GM12878 (cell line): Measurements from ENCODE around the gene CTRL. TPM values are rescaled to one million over a fixed set of nuclear protein-coding genes. Genes with fewer than 3 reads are reported as not detected.

Experiments
- ATAC-seq: fragments of 200-7000 bp; cut with Tn5 transposase; 3 replicates; pipeline ENCODE4 v1.9.1; 2020; ENCODE audit warnings: mild to moderate bottlenecking, moderate library complexity
- BruUV-seq: library from RNA; stranded (reverse); fragments of 400-500 nt; replicated peaks from 2 replicates; lab custom pipeline; 2021; lab: Mats Ljungman, UMichigan
- CTCF ChIA-PET: fragments of 300-600 bp; sonication (Branson Sonifier 250); formaldehyde crosslinking; extraction: SDS; loops from one replicate; lab custom pipeline; 2021; ENCODE audit warnings: inconsistent platforms; lab: Yijun Ruan, JAX
- POLR2A ChIA-PET: fragments of 350-600 bp; formaldehyde crosslinking; extraction: SDS; loops from one replicate; lab custom pipeline; 2021; ENCODE audit warnings: inconsistent platforms; lab: Charles Lee
- RAD21 ChIA-PET: fragments of 300-600 bp; sonication (Branson Sonifier 250); formaldehyde crosslinking; loops from one replicate; lab custom pipeline; 2023; ENCODE audit warnings: antibody characterized with exemption; ENCODE audit not compliant: unreplicated experiment; lab: Charles Lee
- SMC1A ChIA-PET: fragments of 300-600 bp; sonication (Branson Sonifier 250); formaldehyde crosslinking; loops from one replicate; lab custom pipeline; 2023; ENCODE audit not compliant: unreplicated experiment, uncharacterized antibody; lab: Charles Lee
- DNase-seq: peaks from one replicate; pipeline ENCODE4 v3.0.0-alpha.2; 2011; ENCODE audit warnings: low read depth, low spot score
- FAIRE-seq: peaks from 3 replicates; lab custom pipeline; 2011; peaks lifted over from hg19 to GRCh38; lab: Jason Lieb, UNC
- H2AFZ ChIP-seq: 2 replicates; pipeline ENCODE4 v1.6.0; 2011; ENCODE audit warnings: low read depth, low read length, control low read depth; ENCODE audit not compliant: control insufficient read depth
- H3K27ac ChIP-seq: 2 replicates; pipeline ENCODE4 v1.5.1; 2011; ENCODE audit warnings: control low read depth; ENCODE audit not compliant: control insufficient read depth, insufficient read depth
- H3K27me3 ChIP-seq, 2 experiments: replicated peaks in 1 of 2; 2 replicates each; pipeline versions ENCODE4 v1.6.0 to v1.6.1; 2011; ENCODE audit warnings: low read length in 1 of 2; ENCODE audit not compliant: control insufficient read depth in 2 of 2, insufficient read depth in 2 of 2
- H3K36me3 ChIP-seq, 2 experiments: 2 replicates each; pipeline ENCODE4 v1.5.1; 2011; ENCODE audit warnings: low read length in 1 of 2; ENCODE audit not compliant: control insufficient read depth in 2 of 2, insufficient read depth in 2 of 2
- H3K4me1 ChIP-seq: 2 replicates; pipeline ENCODE4 v1.6.1; 2011; ENCODE audit warnings: mild to moderate bottlenecking, low read length, moderate library complexity, mixed read lengths; ENCODE audit not compliant: control insufficient read depth, insufficient read depth
- H3K4me2 ChIP-seq: 2 replicates; pipeline ENCODE4 v1.6.0; 2011; ENCODE audit warnings: control low read depth; ENCODE audit not compliant: control insufficient read depth, insufficient read depth
- H3K4me3 ChIP-seq: fragments of 200-600 bp; sonication (generic); 2 replicates; pipeline ENCODE4 v1.5.1; 2016
- H3K79me2 ChIP-seq: 2 replicates; pipeline ENCODE4 v1.6.0; 2011; ENCODE audit warnings: low read length; ENCODE audit not compliant: control insufficient read depth, insufficient read depth
- H3K9ac ChIP-seq: 2 replicates; pipeline ENCODE4 v1.8.0; 2011; ENCODE audit warnings: low read length, control low read depth, mixed read lengths; ENCODE audit not compliant: control insufficient read depth, insufficient read depth
- H3K9me3 ChIP-seq: replicated peaks from 3 replicates; pipeline ENCODE4 v1.5.1; 2011; ENCODE audit warnings: mild to moderate bottlenecking, low read length; ENCODE audit not compliant: control insufficient read depth, insufficient read depth
- H4K20me1 ChIP-seq: 2 replicates; pipeline ENCODE4 v1.6.0; 2011; ENCODE audit not compliant: control insufficient read depth, insufficient read depth
- CHD4 ChIP-seq: fragments of 200-600 bp; sonication (generic); IDR thresholded peaks from 2 replicates; pipeline ENCODE4 v1.6.1; 2016; ENCODE audit warnings: mild to moderate bottlenecking
- FOXK2 ChIP-seq: fragments of 450-650 bp; IDR thresholded peaks from 2 replicates; pipeline ENCODE4 v1.6.1; 2017; ENCODE audit warnings: mild to moderate bottlenecking, moderate library complexity
- GATAD2B ChIP-seq: fragments of 450-650 bp; conservative IDR thresholded peaks from 2 replicates; pipeline ENCODE4 v1.6.1; 2017; ENCODE audit warnings: low read depth, mild to moderate bottlenecking, moderate library complexity
- HDGF ChIP-seq: fragments of 450-650 bp; IDR thresholded peaks from 2 replicates; pipeline ENCODE4 v1.6.1; 2016; ENCODE audit warnings: antibody characterized with exemption
- MEF2B ChIP-seq: fragments of 450-650 bp; IDR thresholded peaks from 2 replicates; pipeline ENCODE4 v1.6.1; 2018; ENCODE audit warnings: mild to moderate bottlenecking, moderate library complexity; ENCODE audit not compliant: partially characterized antibody, poor library complexity, severe bottlenecking
- PML ChIP-seq: IDR thresholded peaks from 2 replicates; pipeline ENCODE4 v1.6.1; 2012; ENCODE audit warnings: low read length, inconsistent platforms
- POLR2AphosphoS2 ChIP-seq: IDR thresholded peaks from 2 replicates; pipeline ENCODE4 v1.6.1; 2011; ENCODE audit warnings: low read depth, mild to moderate bottlenecking, low read length, improper control_type of control experiment, moderate library complexity
- RB1 ChIP-seq: fragments of 450-650 bp; formaldehyde crosslinking; IDR thresholded peaks from 2 replicates; pipeline ENCODE4 v1.6.1; 2017; ENCODE audit warnings: mild to moderate bottlenecking, borderline replicate concordance
- SIX5 ChIP-seq: IDR thresholded peaks from 2 replicates; pipeline ENCODE4 v1.6.1; 2011; ENCODE audit warnings: mild to moderate bottlenecking, low read depth, low read length, moderate library complexity; ENCODE audit not compliant: severe bottlenecking
- WGBS: methylation state at CpG from one replicate; pipeline ENCODE4 v1.1.6; 2016; ENCODE audit warnings: low lambda C conversion rate; ENCODE audit not compliant: insufficient replicate concordance, insufficient coverage; ENCODE audit errors: missing lambda C conversion rate; 5-methylcytosine and 5-hydroxymethylcytosine counted together
- in situ Hi-C: fragments of 300-500 bp; cut with MboI; formaldehyde crosslinking; loops from 9 replicates; pipeline ENCODE4 v1.14.3; 2018; ENCODE audit warnings: mixed read lengths
- intact Hi-C: fragments of 100-400 bp; cut with micrococcal nuclease; formaldehyde crosslinking; loops from one replicate; pipeline ENCODE4 v1.14.2; 2022; ENCODE audit not compliant: unreplicated experiment
- polyA plus RNA-seq, 11 experiments: library from polyadenylated mRNA; depleted of rRNA in 4 of 11; unstranded in 6 of 11; stranded (reverse) in 5 of 11; fragments of >200 nt; fragmentation: Nextera tagmentation in 4 of 11; fragmentation: Illumina TruSeq in 1 of 11; extraction: Ambion mirVana in 4 of 11; extraction: Trizol in 1 of 11; gene quantifications; 1 replicate in 1 of 11; 2 replicates in 10 of 11; pipeline versions ENCODE4 v1.2.1 to v1.2.3, GENCODE V29; 2011 to 2016; ENCODE audit warnings: inconsistent platforms in 2 of 11, missing spikeins in 2 of 11, low read depth in 1 of 11
- total RNA-seq, 4 experiments: library from RNA; depleted of rRNA in 3 of 4; stranded (reverse); fragments of >200 nt in 3 of 4; fragmentation: Illumina TruSeq in 1 of 4; extraction: Trizol in 1 of 4; gene quantifications; 2 replicates each; pipeline versions ENCODE4 v1.2.1 to v1.2.3, GENCODE V29; 2013 to 2021
- TF ChIP-seq, protein P1 (sequence below): IDR thresholded peaks from 2 replicates; pipeline ENCODE4 v1.6.1; 2012; ENCODE audit warnings: improper control_type of control experiment, low read depth, low read length; ENCODE audit not compliant: insufficient replicate concordance
- TF ChIP-seq, protein P2 (sequence below): IDR thresholded peaks from 2 replicates; pipeline ENCODE4 v1.6.1; 2011; ENCODE audit warnings: borderline replicate concordance, low read depth, mild to moderate bottlenecking, moderate library complexity, mixed read lengths, low read length; ENCODE audit not compliant: insufficient read depth; ENCODE audit errors: extremely low read length
- TF ChIP-seq, protein P3 (sequence below): fragments of 450-650 bp; formaldehyde crosslinking; IDR thresholded peaks from 2 replicates; pipeline ENCODE4 v1.4.0; 2022; ENCODE audit warnings: mild to moderate bottlenecking, moderate library complexity

CTRL gene
- total and polyA plus RNA-seq, 10 of the 15 experiments (the other 5 are each of a cell fraction or from before 2014, with no cell fraction given): 1.1 to 4.9 (median 2.6) TPM

- Histone ChIP-seq H3K36me3 (no peaks in the 10 kb centered on the region), H3K79me2 (no peaks in the 10 kb centered on the region), H3K9ac (no peak overlapping the region), H3K4me2 (no peak overlapping the region), H4K20me1 (no peaks in the 10 kb centered on the region), H3K27me3 (no peaks in the 10 kb centered on the region; a peak in 1 of 4 replicates), H2AFZ (no peak overlapping the region), H3K9me3 (no peaks in the 10 kb centered on the region), H3K27ac (no peak overlapping the region), H3K4me3 (no peak overlapping the region), H3K4me1 (peaks cover 22% of the 10 kb centered on the region)
- no TSS peak for BruUV-seq
- ChIA-PET RAD21 (no interaction called here), CTCF (interaction anchor here (1.2 kb wide), 1 partner anchor 15 kb away, joined by 3 read pairs; no protein-coding TSS in a partner anchor), SMC1A (interaction anchor here (1.2 kb wide), 1 partner anchor 15 kb away, joined by 3 read pairs; no protein-coding TSS in a partner anchor), POLR2A (interaction anchor here (1.6 kb wide), 1 partner anchor 12 kb away, joined by 5 read pairs; no protein-coding TSS in a partner anchor)
- FAIRE-seq (no peak), ATAC-seq (no peak), DNase-seq (no peak)
- TF ChIP-seq, protein P1, sequence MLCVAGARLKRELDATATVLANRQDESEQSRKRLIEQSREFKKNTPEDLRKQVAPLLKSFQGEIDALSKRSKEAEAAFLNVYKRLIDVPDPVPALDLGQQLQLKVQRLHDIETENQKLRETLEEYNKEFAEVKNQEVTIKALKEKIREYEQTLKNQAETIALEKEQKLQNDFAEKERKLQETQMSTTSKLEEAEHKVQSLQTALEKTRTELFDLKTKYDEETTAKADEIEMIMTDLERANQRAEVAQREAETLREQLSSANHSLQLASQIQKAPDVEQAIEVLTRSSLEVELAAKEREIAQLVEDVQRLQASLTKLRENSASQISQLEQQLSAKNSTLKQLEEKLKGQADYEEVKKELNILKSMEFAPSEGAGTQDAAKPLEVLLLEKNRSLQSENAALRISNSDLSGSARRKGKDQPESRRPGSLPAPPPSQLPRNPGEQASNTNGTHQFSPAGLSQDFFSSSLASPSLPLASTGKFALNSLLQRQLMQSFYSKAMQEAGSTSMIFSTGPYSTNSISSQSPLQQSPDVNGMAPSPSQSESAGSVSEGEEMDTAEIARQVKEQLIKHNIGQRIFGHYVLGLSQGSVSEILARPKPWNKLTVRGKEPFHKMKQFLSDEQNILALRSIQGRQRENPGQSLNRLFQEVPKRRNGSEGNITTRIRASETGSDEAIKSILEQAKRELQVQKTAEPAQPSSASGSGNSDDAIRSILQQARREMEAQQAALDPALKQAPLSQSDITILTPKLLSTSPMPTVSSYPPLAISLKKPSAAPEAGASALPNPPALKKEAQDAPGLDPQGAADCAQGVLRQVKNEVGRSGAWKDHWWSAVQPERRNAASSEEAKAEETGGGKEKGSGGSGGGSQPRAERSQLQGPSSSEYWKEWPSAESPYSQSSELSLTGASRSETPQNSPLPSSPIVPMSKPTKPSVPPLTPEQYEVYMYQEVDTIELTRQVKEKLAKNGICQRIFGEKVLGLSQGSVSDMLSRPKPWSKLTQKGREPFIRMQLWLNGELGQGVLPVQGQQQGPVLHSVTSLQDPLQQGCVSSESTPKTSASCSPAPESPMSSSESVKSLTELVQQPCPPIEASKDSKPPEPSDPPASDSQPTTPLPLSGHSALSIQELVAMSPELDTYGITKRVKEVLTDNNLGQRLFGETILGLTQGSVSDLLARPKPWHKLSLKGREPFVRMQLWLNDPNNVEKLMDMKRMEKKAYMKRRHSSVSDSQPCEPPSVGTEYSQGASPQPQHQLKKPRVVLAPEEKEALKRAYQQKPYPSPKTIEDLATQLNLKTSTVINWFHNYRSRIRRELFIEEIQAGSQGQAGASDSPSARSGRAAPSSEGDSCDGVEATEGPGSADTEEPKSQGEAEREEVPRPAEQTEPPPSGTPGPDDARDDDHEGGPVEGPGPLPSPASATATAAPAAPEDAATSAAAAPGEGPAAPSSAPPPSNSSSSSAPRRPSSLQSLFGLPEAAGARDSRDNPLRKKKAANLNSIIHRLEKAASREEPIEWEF: no peak
- TF ChIP-seq GATAD2B: no peak
- TF ChIP-seq, protein P2, sequence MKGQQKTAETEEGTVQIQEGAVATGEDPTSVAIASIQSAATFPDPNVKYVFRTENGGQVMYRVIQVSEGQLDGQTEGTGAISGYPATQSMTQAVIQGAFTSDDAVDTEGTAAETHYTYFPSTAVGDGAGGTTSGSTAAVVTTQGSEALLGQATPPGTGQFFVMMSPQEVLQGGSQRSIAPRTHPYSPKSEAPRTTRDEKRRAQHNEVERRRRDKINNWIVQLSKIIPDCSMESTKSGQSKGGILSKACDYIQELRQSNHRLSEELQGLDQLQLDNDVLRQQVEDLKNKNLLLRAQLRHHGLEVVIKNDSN: no peak
- TF ChIP-seq, protein P3, sequence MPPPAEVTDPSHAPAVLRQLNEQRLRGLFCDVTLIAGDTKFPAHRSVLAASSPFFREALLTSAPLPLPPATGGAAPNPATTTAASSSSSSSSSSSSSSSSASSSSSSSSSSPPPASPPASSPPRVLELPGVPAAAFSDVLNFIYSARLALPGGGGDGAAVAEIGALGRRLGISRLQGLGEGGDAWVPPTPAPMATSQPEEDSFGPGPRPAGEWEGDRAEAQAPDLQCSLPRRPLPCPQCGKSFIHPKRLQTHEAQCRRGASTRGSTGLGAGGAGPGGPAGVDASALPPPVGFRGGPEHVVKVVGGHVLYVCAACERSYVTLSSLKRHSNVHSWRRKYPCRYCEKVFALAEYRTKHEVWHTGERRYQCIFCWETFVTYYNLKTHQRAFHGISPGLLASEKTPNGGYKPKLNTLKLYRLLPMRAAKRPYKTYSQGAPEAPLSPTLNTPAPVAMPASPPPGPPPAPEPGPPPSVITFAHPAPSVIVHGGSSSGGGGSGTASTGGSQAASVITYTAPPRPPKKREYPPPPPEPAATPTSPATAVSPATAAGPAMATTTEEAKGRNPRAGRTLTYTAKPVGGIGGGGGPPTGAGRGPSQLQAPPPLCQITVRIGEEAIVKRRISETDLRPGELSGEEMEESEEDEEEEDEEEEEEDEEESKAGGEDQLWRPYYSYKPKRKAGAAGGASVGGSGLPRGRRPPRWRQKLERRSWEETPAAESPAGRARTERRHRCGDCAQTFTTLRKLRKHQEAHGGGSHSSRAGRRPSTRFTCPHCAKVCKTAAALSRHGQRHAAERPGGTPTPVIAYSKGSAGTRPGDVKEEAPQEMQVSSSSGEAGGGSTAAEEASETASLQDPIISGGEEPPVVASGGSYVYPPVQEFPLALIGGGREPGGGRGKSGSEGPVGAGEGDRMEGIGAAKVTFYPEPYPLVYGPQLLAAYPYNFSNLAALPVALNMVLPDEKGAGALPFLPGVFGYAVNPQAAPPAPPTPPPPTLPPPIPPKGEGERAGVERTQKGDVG: no peak
- TF ChIP-seq RB1: no peak
- no peak for TF ChIP-seq POLR2AphosphoS2
- no peak for TF ChIP-seq SIX5
- TF ChIP-seq FOXK2: no peak
- TF ChIP-seq HDGF: no peak
- no peak for TF ChIP-seq MEF2B
- no peak for TF ChIP-seq CHD4
- TF ChIP-seq PML: no peak
- in situ Hi-C loops: no loop called here
- intact Hi-C loops: no loop called here
- 47% methylated on average over 5 of the region's 5 CpGs for WGBS
Observed at GRCh38 chr16:67977005-67977404, 45.3 kb upstream of the CTRL start.
